RPMI7951 (cell line): ENCODE measurements around the gene FXYD1. TPM values are rescaled to one million over a fixed set of nuclear protein-coding genes. Genes with fewer than 3 reads are reported as not detected.
"Not testable (repeated sequence)": the region's sequence is repeated elsewhere in the genome, so short reads cannot be mapped to it uniquely, and the experiment has no call there.

Source experiments
- DNase-seq: peaks from one replicate; pipeline ENCODE4 v3.0.0-alpha.2; 2012; ENCODE audit warnings: low read depth
- total RNA-seq: library from RNA; depleted of rRNA; stranded (reverse); fragments of >200 nt; shearing (Covaris generic); gene quantifications from 2 replicates; pipeline ENCODE4 v1.2.3, GENCODE V29; 2014

The FXYD1 gene
- total RNA-seq, 1 experiment from 2014 or later, result not detected

GRCh38 chr19:35143231-35143715 lies 4.6 kb downstream of the FXYD1 start, which contains the start of gene FXYD7:
FXYD7 (plus strand) TSS chr19:35143255; CDS start chr19:35143334, 79 bp downstream.
- DNase-seq, result no peak

GRCh38 chr19:35143818-35144217 lies 5.2 kb downstream of the FXYD1 start:
- no peak for DNase-seq

GRCh38 chr19:35144259-35144599 lies 5.6 kb downstream of the FXYD1 start:
- DNase-seq, result no peak

- peak; percentile 55 for DNase-seq
These were observed 6.2 kb downstream of the FXYD1 start for GRCh38 chr19:35144600-35145436.

GRCh38 chr19:35146746-35147459 lies 8.3 kb downstream of the FXYD1 start:
- no peak for DNase-seq

GRCh38 chr19:35149463-35149862 lies 10.8 kb downstream of the FXYD1 start:
- no peak for DNase-seq

GRCh38 chr19:35150445-35150844 lies 11.8 kb downstream of the FXYD1 start:
- no peak for DNase-seq

- DNase-seq, result no peak
These were observed 12.8 kb downstream of the FXYD1 start for GRCh38 chr19:35151273-35152065.

GRCh38 chr19:35153129-35153522 lies 14.5 kb downstream of the FXYD1 start:
- DNase-seq, result not testable (repeated sequence)

GRCh38 chr19:35153701-35154524 lies 15.3 kb downstream of the FXYD1 start:
- DNase-seq, result peak; percentile 46

GRCh38 chr19:35154525-35155406 lies 16.1 kb downstream of the FXYD1 start, which contains the start of gene FXYD5:
FXYD5 (plus strand) TSS chr19:35154735; CDS start chr19:35155551, 816 bp downstream.
- DNase-seq, result peak; percentile 86

- no peak for DNase-seq
These were observed 16.8 kb downstream of the FXYD1 start for GRCh38 chr19:35155441-35155840.

- DNase-seq, result no peak
These were observed 17.5 kb downstream of the FXYD1 start for GRCh38 chr19:35155981-35156672.

GRCh38 chr19:35156673-35157014 lies 18.0 kb downstream of the FXYD1 start:
- no peak for DNase-seq

- no peak for DNase-seq
These were observed 18.8 kb downstream of the FXYD1 start for GRCh38 chr19:35157431-35157830.

GRCh38 chr19:35159606-35160005 lies 21.0 kb downstream of the FXYD1 start:
- no peak for DNase-seq

- no peak for DNase-seq
These were observed 22.2 kb downstream of the FXYD1 start for GRCh38 chr19:35160629-35161433.

- no peak for DNase-seq
These were observed 22.8 kb downstream of the FXYD1 start for GRCh38 chr19:35161434-35161743.
